Measurements from ENCODE around the gene ZNF22.

Gene ZNF22

DNA sequence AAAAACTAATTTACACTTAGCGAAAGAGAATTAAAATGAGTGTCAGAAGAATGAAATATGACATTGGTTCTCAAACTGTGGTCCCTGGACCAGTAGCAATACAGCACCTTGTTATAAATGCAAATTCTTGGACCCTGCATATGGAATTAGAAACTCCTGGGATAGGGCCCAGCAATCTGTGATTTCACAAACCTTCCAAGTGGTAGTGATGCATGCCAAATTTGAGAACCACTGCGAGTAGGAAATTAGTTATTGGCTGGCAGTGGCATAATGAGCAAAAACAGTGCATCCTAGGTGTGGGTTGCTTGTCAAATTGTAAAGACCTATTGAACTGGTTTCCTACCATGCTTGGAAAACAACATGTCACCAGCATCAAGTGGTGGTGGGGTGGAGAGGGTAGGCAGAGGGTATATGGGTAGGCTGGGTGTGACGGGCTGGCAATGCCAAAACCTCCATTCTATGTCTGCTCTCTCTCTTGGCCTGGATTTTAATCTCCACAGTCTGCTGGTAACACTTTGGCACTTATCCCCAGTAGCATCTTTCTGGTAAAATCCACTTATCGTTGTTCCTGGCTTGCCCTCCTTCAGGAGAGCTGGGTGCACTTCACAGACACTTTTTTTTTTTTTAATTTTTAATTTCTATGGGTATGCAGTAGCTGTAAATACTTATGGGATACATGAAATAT lies 50.0 kb downstream of the ZNF22 start:
- Histone ChIP-seq H3K9me3 (ENCODE audit: control insufficient read depth, low read length) (no peaks in the 10 kb centered on the region), H3K27ac (ENCODE audit: low read depth, low read length, severe bottlenecking) (no peak overlapping the region), H3K4me1 (ENCODE audit: control insufficient read depth, insufficient read depth, low read length, poor library complexity, severe bottlenecking) (no peaks in the 10 kb centered on the region), H3K4me3 (ENCODE audit: extremely low read depth, insufficient read depth, low read length, poor library complexity, severe bottlenecking) (no peak overlapping the region), H3K36me3 (ENCODE audit: control insufficient read depth, insufficient read depth, low read length) (no peaks in the 10 kb centered on the region)
- WGBS, 2 experiments (ENCODE audit: insufficient coverage in 2 of 2): 100% methylated on average over 1 of the region's 4 CpGs

DNA sequence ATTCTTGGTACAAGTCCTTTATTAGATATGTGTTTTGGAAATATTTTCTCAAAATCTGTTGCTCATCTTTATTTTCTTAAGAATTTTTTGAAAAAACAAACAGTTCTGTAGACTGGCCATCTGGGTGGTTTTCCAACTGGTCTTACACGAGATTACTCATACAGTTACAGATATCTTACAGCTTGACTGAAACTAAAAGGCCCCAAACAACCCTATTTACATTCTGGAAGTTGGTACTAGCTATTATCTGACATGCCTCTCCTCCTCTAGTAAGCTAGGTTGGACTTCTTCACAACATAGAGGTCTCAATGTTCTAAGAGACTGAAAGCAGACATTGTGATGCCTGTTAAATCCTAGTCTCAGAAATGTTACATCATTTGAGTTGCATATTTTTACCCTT lies 52.0 kb downstream of the ZNF22 start:
- no peak overlapping the region for H3K27ac ChIP-seq (ENCODE audit: low read depth, low read length, severe bottlenecking)
- H3K9me3 ChIP-seq (ENCODE audit: control insufficient read depth, low read length): no peaks in the 10 kb centered on the region
- 89% methylated on average over 1 of the region's 1 CpG; no CpG with 5 or more reads in 1 of the 2 experiments for WGBS, 2 experiments (ENCODE audit: insufficient coverage in 2 of 2)
- H3K4me3 ChIP-seq (ENCODE audit: extremely low read depth, insufficient read depth, low read length, poor library complexity, severe bottlenecking): no peak overlapping the region
- H3K36me3 ChIP-seq (ENCODE audit: control insufficient read depth, insufficient read depth, low read length): no peaks in the 10 kb centered on the region
- no peaks in the 10 kb centered on the region for H3K4me1 ChIP-seq (ENCODE audit: control insufficient read depth, insufficient read depth, low read length, poor library complexity, severe bottlenecking)

DNA sequence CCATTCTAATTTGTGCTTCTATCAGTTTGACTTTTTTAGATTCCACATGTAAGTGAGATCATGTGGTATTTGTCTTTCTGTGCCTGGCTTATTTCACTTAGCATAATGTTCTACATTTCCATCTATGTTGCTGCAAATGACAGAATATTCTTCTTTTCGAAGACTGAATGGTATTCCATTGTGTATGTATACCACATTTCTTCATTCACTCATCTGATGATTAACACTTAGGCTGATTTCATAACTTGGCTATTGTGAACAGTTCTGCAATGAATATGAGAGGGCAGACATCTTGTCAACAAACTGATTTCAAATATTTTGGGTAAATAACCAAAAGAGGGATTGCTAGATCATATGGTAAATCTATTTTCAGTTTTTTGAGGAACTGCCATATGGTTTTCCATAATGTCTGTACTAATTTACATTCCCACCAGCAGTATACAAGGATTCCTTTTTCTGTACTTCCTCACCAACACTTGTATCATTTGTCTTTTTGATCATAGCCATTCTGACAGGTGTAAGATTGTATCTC lies 52.9 kb downstream of the ZNF22 start:
- no peak overlapping the region for H3K4me3 ChIP-seq (ENCODE audit: extremely low read depth, insufficient read depth, low read length, poor library complexity, severe bottlenecking)
- WGBS, 2 experiments (ENCODE audit: insufficient coverage in 2 of 2): no CpG with 5 or more reads among the region's 1 CpG
- no peak overlapping the region for H3K27ac ChIP-seq (ENCODE audit: low read depth, low read length, severe bottlenecking)
- H3K4me1 ChIP-seq (ENCODE audit: control insufficient read depth, insufficient read depth, low read length, poor library complexity, severe bottlenecking): no peaks in the 10 kb centered on the region
- H3K36me3 ChIP-seq (ENCODE audit: control insufficient read depth, insufficient read depth, low read length): no peaks in the 10 kb centered on the region
- no peaks in the 10 kb centered on the region for H3K9me3 ChIP-seq (ENCODE audit: control insufficient read depth, low read length)
